RPMI7951 (cell line): ENCODE results near the gene KAZN. TPM values are rescaled to one million over a fixed set of nuclear protein-coding genes. Genes with fewer than 3 reads are reported as not detected.

Experiments used
- DNase-seq: peaks from one replicate; pipeline ENCODE4 v3.0.0-alpha.2; 2012; ENCODE audit warnings: low read depth
- total RNA-seq: library from RNA; depleted of rRNA; stranded (reverse); fragments of >200 nt; shearing (Covaris generic); gene quantifications from 2 replicates; pipeline ENCODE4 v1.2.3, GENCODE V29; 2014

Gene KAZN
- total RNA-seq, 1 experiment from 2014 or later, result 0.24 TPM

- DNase-seq, result no peak
Observed at GRCh38 chr1:14613926-14614325, 15.4 kb downstream of the KAZN start.

GRCh38 chr1:14614341-14614740 is 15.9 kb downstream of the KAZN start:
- no peak for DNase-seq

- no peak for DNase-seq
Observed at GRCh38 chr1:14615549-14616218, 17.2 kb downstream of the KAZN start.

- DNase-seq, result no peak
Observed at GRCh38 chr1:14616632-14617396, 18.3 kb downstream of the KAZN start.

GRCh38 chr1:14617791-14618190 is 19.3 kb downstream of the KAZN start:
- no peak for DNase-seq

- no peak for DNase-seq
Observed at GRCh38 chr1:14620941-14621340, 22.5 kb downstream of the KAZN start.

- DNase-seq, result no peak
Observed at GRCh38 chr1:14623090-14623489, 24.6 kb downstream of the KAZN start.

GRCh38 chr1:14624941-14625340 is 26.5 kb downstream of the KAZN start:
- no peak for DNase-seq

- no peak for DNase-seq
Observed at GRCh38 chr1:14625572-14625971, 27.1 kb downstream of the KAZN start.

GRCh38 chr1:14625996-14626395 is 27.5 kb downstream of the KAZN start:
- DNase-seq, result no peak

- no peak for DNase-seq
Observed at GRCh38 chr1:14626869-14627607, 28.6 kb downstream of the KAZN start.

- no peak for DNase-seq
Observed at GRCh38 chr1:14627608-14628489, 29.4 kb downstream of the KAZN start.

GRCh38 chr1:14629363-14630014 is 31.0 kb downstream of the KAZN start:
- no peak for DNase-seq

- DNase-seq, result no peak
Observed at GRCh38 chr1:14630986-14631385, 32.5 kb downstream of the KAZN start.

- DNase-seq, result no peak
Observed at GRCh38 chr1:14631421-14631820, 32.9 kb downstream of the KAZN start.

- DNase-seq, result no peak
Observed at GRCh38 chr1:14634486-14634885, 36.0 kb downstream of the KAZN start.

- DNase-seq, result no peak
Observed at GRCh38 chr1:14635421-14635820, 36.9 kb downstream of the KAZN start.

GRCh38 chr1:14636897-14637632 is 38.6 kb downstream of the KAZN start:
- DNase-seq, result no peak

GRCh38 chr1:14639291-14640050 is 41.0 kb downstream of the KAZN start:
- no peak for DNase-seq

- DNase-seq, result no peak
Observed at GRCh38 chr1:14642712-14643111, 44.2 kb downstream of the KAZN start.
